CD4-positive, alpha-beta T cell treated with Interleukin-10 for 1 hour (primary cell): ENCODE results near the gene FICD.

Source experiments
- DNase-seq: peaks from one replicate; pipeline ENCODE4 v3.0.0-alpha.2; 2020

Gene FICD

DNA sequence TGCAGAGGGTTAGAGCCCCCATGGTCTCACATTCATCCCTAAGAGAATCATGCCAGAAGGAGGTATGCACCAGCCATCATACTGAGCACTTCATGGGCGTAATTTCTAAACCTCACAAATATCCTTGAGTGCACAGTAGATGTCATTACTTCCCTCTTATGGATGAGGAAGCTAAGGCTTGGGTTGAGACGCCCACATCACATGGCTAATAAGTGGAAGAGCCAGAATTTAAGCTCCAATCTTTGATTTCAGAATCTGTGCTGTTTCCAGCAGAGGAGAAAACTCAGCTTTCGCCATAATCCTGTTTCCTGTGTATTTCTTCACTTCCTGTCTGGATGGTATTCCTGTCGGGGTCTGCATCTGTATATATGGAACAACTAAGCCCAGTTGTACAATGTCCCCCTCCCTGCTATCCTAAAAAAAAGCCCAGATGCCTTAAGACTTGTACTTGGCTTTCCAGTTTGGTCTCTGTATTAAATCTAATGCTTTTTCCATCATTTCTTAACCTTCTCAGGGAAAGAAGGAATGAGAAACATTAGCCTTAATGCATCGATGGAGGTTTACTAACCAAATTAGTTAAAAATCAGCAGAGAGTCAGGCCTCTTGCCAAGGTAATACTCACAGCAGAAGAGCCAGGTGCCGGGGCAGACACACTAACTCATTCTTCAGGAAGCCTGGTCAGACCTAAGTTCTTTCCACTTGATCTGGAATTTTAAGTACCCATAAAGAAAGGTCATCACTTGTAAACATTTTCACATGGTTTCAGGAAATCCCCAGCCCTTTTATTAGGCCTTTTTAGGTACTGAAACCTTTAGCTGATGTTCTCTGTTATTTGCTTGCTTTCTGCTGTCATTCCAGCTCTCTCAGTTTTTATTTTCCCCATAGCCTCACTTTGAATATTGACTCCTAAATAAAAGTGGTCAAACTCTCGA is 52.6 kb downstream of the FICD start:
- no peak for DNase-seq

DNA sequence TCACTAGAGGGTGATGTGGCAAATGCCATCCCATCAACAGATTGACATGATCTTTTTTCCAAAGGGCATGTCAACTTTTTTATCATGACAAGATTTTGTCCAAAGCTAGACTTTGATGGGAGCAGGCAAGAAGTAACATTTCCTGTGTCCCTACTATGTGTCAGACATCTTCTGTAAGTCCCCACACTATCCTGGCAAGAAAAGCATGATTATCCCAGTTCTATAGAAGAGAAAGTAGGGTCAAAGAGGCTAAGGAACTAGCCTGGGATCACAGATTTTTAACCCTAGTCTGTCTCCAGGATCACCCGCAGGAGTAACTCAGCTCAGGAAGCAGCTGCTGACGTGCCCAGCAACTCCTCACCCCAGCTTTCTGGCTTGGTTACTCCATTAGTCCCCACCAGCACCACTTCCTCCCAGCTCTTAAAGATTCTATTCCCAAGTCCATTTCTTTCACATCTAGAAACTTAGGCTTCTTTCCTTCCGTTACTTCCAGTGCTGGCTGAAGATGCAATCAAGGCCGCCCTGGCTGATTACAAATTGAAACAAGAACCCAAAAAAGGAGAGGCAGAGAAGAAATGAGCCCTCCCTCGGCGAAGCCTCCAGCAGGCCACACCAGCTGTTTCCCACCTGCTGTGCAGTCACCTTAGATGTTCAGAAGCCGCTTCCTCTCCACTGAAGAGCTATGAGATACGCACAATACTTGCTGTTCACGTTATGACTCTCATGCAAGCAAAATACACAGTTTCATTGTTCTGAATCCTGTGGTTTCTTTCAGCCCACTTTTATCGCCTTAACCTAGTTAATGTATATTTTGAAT is 53.5 kb downstream of the FICD start:
- peak; percentile 73 for DNase-seq
